ENCODE data around the gene JPH4. TPM values are rescaled to one million over a fixed set of nuclear protein-coding genes. Genes with fewer than 3 reads are reported as not detected.

The JPH4 gene
- total and polyA plus RNA-seq, 2 donors (not counting 1 experiment from before 2014, with no cell fraction given): not detected

DNA sequence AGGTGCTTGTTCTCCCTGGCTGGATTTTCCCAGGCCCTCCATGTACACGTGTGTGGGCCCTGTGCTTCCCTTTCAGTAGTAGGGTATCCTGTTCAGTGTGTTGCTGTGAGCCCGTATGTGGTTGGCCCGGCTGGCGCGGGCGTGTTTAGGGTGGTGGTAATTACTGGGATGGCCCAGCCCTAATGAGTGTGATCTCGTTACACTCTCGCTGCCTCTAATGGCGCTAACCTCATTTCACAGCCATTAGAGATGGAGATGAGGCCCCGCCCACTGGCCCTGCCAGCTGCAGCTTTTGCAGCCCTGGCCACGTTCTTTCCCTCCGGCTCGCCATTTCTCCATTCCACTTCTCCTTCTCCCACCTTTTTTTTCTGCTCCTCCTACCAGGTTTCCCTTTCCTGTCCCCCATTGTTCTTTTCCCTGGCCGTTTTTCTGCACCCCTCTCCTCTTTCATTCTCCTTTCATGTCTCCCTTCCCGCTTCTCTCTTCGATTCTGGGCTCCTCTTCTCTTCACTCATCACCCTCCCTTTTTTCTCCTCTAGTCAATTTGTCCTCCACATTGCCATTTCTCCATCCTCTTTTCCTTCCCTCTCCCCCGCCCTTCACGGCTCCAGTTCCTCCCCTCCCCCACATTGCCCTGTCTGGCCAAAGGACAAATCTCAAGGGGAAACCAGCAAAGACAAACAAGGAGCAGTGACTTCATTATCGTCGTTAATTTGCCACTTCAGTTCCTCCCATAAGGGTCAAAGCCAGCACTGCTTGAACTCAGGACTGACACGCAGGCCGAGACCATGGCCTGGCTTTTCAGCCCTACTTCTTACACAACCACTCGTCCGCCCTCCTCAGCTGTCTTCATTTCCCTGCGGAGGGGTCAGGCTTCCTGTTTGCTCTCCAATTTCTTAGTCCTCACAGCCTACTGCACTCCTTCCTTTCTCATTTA, 33.8 kb downstream of the JPH4 start:
- DNase-seq (no peak), ATAC-seq (ENCODE audit: low read depth) (no peak)
- H3K9me3 ChIP-seq (ENCODE audit: control extremely low read depth in 1 of 3, control insufficient read depth in 2 of 3, insufficient read depth in 1 of 3, low read length in 2 of 3): no peaks in the 10 kb centered on the region
- H3K4me3 Mint-ChIP-seq: no peak overlapping the region
- H3K4me2 ChIP-seq (replicated peaks; ENCODE audit: low read depth, low read length, poor library complexity, severe bottlenecking): no peak overlapping the region
- no peak overlapping the region for H2AFZ ChIP-seq (ENCODE audit: insufficient read depth, low read depth, low read length, poor library complexity, severe bottlenecking)
- ChIA-PET POLR2A (no interaction called here), CTCF (interaction anchor here (0.7 kb wide), 1 partner anchor 83 kb away, joined by 5 read pairs; no protein-coding TSS in a partner anchor)
- 82% methylated on average over 21 of the region's 25 CpGs for WGBS (ENCODE audit: insufficient coverage)
- no peaks in the 10 kb centered on the region for H3K4me1 ChIP-seq (ENCODE audit: control insufficient read depth in 2 of 2, insufficient read depth in 2 of 2, low read length in 2 of 2)
- H3K27me3 ChIP-seq (replicated peaks in 1 of 4; ENCODE audit: control extremely low read depth in 1 of 4, control insufficient read depth in 3 of 4, insufficient read depth in 4 of 4, low read length in 3 of 4): peaks cover 0 to 7% (median 1%) of the 10 kb centered on the region in 4 experiments
- TF ChIP-seq CTCF (IDR thresholded peaks at IDR 0.05) (no peak), EZH2 (IDR thresholded peaks at IDR 0.05; ENCODE audit: borderline replicate concordance, insufficient read depth, low read depth, low read length, poor library complexity, severe bottlenecking) (no peak)
- intact Hi-C loops (cut with micrococcal nuclease): no loop called here
- no peaks in the 10 kb centered on the region for H3K9me3 Mint-ChIP-seq (ENCODE audit: insufficient read depth)
- no peak overlapping the region for H3K4me3 ChIP-seq (ENCODE audit: control extremely low read depth in 1 of 5, extremely low read depth in 1 of 5, insufficient read depth in 1 of 5, low read depth in 2 of 5, low read length in 4 of 5)
- no peak overlapping the region for H3K27ac ChIP-seq (ENCODE audit: low read length in 2 of 2)
- no peak overlapping the region for H3K27ac Mint-ChIP-seq
- H3K36me3 ChIP-seq (replicated peaks in 1 of 2; ENCODE audit: control extremely low read depth in 1 of 2, control insufficient read depth in 1 of 2, extremely low read depth in 1 of 2, insufficient read depth in 2 of 2, low read length in 1 of 2): no peaks in the 10 kb centered on the region
- H3K79me2 ChIP-seq (ENCODE audit: control insufficient read depth, insufficient read depth, low read length): no peaks in the 10 kb centered on the region
- no peaks in the 10 kb centered on the region for H4K20me1 ChIP-seq (ENCODE audit: control insufficient read depth, insufficient read depth, low read length, poor library complexity, severe bottlenecking)
- no peaks in the 10 kb centered on the region for H3K4me1 Mint-ChIP-seq
- H3K9ac ChIP-seq (ENCODE audit: low read length): no peak overlapping the region
- H3K27me3 Mint-ChIP-seq: peaks cover under 1% of the 10 kb centered on the region

DNA sequence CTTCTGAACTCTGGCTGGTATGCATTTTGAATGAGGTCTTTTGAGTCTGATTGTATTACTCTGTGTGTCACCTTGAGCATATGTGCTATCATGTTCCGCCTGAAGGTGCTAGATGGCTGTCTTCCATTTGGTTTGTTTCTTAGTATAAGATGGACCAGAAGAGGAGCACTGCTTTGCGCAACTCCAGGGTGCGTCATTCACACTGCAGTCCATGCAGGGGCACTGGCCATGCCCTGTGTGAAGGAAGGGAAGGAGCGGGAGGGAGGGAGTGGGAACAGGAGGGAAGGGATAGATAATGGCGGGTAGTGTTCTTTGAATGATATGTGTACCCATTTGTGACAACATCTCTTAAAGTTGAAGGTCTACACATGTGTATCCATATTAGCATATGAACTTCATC, 35.2 kb downstream of the JPH4 start:
- Histone ChIP-seq H3K9me3 (ENCODE audit: control extremely low read depth in 1 of 3, control insufficient read depth in 2 of 3, insufficient read depth in 1 of 3, low read length in 2 of 3) (no peaks in the 10 kb centered on the region), H3K36me3 (replicated peaks in 1 of 2; ENCODE audit: control extremely low read depth in 1 of 2, control insufficient read depth in 1 of 2, extremely low read depth in 1 of 2, insufficient read depth in 2 of 2, low read length in 1 of 2) (no peaks in the 10 kb centered on the region), H3K79me2 (ENCODE audit: control insufficient read depth, insufficient read depth, low read length) (no peaks in the 10 kb centered on the region), H3K4me1 (ENCODE audit: control insufficient read depth in 2 of 2, insufficient read depth in 2 of 2, low read length in 2 of 2) (no peaks in the 10 kb centered on the region), H3K27me3 (replicated peaks in 1 of 4; ENCODE audit: control extremely low read depth in 1 of 4, control insufficient read depth in 3 of 4, insufficient read depth in 4 of 4, low read length in 3 of 4) (peaks cover 0 to 5% (median 0%) of the 10 kb centered on the region in 4 experiments), H3K4me2 (replicated peaks; ENCODE audit: low read depth, low read length, poor library complexity, severe bottlenecking) (no peak overlapping the region), H4K20me1 (ENCODE audit: control insufficient read depth, insufficient read depth, low read length, poor library complexity, severe bottlenecking) (no peaks in the 10 kb centered on the region), H3K9ac (ENCODE audit: low read length) (no peak overlapping the region), H3K4me3 (ENCODE audit: control extremely low read depth in 1 of 5, extremely low read depth in 1 of 5, insufficient read depth in 1 of 5, low read depth in 2 of 5, low read length in 4 of 5) (no peak overlapping the region), H2AFZ (ENCODE audit: insufficient read depth, low read depth, low read length, poor library complexity, severe bottlenecking) (no peak overlapping the region), H3K27ac (ENCODE audit: low read length in 2 of 2) (no peak overlapping the region)
- no peak overlapping the region for H3K4me3 Mint-ChIP-seq
- no peaks in the 10 kb centered on the region for H3K4me1 Mint-ChIP-seq
- peaks cover 3% of the 10 kb centered on the region for H3K27me3 Mint-ChIP-seq
- H3K9me3 Mint-ChIP-seq (ENCODE audit: insufficient read depth): no peaks in the 10 kb centered on the region
- no peak overlapping the region for H3K27ac Mint-ChIP-seq
- ATAC-seq (ENCODE audit: low read depth) (no peak), DNase-seq (no peak)
- no peak for TF ChIP-seq EZH2 (IDR thresholded peaks at IDR 0.05; ENCODE audit: borderline replicate concordance, insufficient read depth, low read depth, low read length, poor library complexity, severe bottlenecking)
- no peak for TF ChIP-seq CTCF (IDR thresholded peaks at IDR 0.05)
- CTCF ChIA-PET: interaction anchor here (1.1 to 7.7 kb wide), 2 partner anchors 17 to 65 kb away, joined by 8 to 80 read pairs; no protein-coding TSS in a partner anchor
- intact Hi-C loops (cut with micrococcal nuclease): no loop called here
- WGBS (ENCODE audit: insufficient coverage): 98% methylated on average over 3 of the region's 5 CpGs
- POLR2A ChIA-PET: no interaction called here
